GM21526 (cell line): ENCODE measurements around the gene UTP15.

Source experiments
- ATAC-seq: cut with Tn5 transposase; IDR thresholded peaks from one replicate; pipeline ENCODE4 v1.9.1; 2021; ENCODE audit warnings: moderate library complexity; ENCODE audit not compliant: unreplicated experiment, low FRiP score

UTP15 gene

DNA sequence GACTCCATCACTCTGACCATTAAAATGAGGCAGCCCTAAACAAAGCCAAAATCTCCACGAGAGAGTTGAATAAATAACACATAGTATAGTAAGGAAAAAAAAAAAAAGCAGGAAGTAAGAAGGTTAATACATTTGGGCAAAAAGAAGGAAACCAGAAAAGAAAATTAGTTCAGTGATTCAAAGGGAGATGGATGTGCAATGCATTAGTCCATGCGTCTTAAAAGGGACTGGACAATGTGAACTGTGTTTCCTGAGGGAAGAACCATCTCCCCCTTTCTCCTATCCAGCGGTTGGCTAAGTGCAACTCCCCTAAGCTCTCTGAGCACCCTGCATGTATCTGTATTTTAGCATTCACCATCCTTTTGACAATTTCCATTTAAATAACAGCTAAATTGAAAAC, 1.5 kb upstream of the UTP15 start:
- ATAC-seq = no peak

DNA sequence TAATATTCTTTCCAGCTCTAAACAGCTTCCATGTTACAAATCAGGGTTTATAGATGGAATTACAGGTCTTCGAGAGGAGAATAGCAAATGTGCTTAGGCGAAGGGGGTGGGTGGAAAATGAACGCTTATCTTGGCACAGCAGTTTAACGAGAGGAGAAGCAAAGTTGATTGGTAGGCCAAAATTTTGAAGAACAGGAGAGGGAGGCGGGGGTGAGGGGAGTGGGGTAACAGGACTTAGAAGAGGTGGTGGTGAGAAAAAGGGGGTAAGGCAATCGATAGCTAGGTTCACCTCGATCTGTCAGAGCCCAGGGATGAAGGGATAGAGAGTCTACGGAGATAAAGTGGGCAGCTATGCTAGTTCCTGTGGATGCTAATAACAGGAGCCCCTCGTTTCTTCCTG, 868 bp upstream of the UTP15 start:
- ATAC-seq = no peak

DNA sequence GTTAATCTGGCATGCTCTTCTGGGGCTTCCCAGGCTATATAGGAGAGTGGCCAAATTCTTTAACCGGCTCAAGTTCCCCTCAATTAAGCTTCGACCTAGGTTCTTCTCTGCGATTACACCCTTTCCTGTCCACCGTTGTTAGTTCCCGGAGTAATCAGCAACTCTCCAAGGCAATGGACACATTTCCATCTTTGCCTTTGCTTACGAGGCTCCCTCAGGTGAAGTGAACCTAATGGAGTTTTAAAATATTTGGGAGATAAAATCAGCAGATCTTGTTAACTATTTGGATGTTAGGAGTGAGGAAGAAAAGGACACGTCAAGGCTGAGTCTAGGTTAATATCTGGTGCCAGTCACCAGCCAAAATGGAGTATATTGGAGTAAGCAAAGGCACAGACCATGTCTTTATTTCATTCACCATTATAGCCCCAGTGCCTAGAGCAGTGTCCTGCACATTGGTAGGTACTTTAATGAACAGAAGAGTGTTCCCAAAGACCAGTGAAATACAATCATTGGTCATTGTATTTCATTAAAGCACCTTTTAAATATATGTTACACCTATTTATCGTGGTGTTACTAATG, 515 bp downstream of the UTP15 start:
- peak; percentile 18 for ATAC-seq

DNA sequence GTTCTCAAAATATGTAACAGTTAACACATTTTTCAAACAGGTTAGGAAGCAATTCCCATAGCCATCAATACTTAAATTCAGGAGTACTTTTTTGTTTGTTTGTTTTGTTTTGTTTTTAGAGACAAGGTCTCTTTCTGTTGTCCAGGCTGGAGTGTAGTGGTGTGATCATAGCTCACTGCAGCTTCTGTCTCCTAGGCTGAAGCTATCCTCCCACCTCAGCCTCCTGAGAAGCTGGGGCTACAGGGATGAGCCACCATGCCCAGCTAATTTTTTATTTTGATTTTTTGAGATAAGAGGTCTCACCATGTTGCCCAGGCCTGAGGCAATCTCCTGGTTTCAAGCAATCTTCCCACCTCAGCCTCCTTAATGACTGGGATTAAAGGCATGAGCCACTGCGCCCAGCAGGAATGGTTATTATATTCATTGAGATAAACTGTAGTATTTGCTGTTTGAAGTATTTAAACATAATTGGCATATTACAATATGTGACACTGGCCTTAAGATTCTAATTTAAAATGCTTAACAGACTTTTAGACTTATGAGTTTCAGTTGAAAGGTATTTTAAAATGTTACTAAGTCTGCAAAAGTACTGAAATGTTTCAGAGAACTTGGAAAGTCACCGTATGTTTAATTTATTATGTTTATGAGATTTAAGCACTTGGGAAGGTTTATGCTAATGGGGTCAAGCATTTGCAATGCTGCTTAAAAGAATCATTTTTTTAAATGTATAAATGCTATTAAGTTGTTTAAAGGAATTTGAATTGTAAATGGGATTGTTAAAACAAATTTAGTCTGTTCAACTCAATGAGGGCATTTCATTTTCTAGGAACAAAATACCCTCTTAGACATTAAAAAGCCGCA, 17.0 kb downstream of the UTP15 start:
- no peak for ATAC-seq

DNA sequence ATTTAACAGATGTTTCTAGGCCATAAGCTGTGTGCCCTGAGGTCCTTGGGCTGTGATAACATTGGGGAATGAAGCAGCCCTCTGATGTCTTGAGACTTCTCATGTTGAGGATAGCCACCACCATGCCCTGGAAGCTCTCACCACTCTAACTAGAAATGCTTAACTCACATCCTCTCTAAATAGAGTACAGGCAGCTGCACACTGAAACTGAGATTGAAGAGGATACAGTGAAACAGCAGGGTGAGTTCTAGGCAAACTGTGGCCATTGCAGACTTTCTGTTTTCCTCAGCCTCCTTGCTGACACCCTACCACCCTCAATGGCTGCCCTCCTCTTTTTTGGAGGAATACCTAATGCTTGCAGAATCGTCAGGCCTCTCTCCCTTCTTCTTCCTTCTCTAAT, 22.4 kb downstream of the UTP15 start:
- peak; percentile 57 for ATAC-seq

DNA sequence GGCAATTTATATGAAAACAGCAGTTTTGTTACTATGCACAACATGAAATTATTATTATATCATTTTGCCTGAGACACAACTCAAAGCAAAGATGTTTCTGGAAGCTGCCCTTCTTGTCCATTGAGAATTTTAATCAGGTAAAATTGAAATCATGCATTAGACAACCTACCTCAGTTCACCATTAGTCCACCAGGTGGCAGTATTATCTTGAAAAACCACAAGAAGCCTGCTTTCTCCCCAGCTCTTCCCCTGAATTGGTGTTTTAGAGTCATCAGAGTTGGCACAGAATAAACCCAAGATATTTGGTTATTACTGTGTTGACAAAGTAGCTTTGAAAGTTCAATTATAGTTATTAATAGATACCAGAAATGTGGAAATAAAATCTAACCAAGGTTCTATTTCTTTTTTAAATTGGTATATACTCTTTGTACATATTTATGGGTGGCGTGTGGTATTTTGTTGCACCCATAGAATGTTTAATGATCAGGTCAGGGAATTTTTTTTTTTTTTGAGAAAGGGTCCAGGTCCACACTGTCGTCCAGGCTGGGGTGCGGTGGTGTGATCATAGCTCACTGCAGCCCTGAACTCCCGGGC, 25.7 kb downstream of the UTP15 start:
- no peak for ATAC-seq

DNA sequence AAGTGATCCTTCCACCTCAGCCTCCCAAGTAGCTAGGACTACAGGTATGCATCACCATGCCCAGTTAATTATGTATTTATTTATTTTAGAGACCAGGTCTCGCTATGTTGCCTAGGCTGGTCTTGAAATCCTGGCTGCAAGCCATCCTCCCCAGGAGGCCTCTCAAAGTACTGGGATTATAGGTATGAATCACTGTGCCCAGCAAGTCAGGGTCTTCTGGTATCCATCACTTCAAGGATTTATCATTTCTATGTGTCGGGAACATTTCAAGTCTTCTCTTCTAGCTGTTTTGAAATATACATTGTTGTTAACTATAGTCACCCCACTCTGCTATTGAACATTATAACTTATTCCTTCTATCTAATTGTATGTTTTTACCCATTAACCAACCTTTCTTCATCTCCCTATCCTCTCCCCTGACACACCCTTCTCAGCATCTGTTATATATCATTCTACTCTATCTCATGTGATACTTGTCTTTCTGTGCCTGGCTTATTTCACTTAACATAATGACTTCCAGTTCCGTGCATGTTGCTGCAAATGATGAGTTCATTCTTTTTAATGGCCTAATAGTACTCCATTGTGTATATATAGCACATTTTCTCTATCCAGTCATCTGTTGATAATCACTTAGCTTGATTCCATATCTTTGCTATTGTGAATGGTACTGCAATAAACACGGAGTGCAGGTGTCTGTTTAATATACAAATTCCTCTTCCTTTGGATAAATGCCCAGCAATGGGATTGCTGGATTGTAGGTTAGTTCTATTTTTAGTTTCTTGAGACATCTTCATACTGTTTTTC, 26.4 kb downstream of the UTP15 start:
- ATAC-seq = no peak

DNA sequence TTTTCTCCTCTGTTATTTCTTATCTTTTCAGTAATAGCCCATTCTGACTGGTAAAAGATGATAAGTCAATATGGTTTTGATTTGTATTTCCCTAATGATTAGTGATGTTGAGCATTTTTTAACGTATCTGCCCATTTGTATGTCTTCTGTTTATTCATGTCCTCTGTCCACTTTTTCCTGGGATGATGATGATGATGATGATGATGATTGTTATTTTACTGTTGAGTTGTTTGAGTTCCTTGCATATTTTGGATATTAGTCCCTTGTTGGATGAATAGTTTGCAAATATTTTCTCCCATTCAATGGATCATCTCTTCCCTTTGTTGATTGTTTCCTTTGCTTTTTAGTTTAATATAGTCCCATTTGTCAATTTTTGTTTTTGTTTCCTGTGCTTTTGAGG, 27.0 kb downstream of the UTP15 start:
- ATAC-seq = no peak

DNA sequence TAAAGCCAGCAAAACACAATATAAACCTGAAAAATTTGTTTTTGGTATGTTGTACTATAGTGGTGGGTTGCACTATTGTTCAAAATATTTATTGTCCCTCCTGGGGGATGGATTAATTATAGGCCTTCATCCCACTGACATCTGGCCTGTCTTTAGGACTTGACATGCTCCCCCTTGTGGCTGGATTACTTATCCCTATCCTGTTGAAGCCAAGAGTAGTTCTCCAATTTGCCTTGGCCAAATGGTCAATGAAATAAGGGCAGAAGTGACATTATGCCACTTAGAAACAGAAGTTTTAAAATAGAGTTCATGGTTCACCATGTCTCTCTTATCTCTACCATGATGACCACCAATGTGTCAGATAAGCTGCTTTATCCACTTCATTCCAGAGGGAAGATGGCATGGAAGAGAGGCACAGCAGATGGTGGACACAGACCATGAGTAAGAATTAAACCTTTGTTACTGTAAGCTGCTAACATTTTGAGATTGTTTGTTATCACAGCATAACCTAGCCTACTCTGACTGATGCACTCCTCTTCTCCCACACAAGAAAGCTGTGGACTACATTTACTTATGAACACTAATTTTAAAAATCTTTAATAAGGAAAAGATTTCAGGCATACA, 31.3 kb downstream of the UTP15 start:
- no peak for ATAC-seq

DNA sequence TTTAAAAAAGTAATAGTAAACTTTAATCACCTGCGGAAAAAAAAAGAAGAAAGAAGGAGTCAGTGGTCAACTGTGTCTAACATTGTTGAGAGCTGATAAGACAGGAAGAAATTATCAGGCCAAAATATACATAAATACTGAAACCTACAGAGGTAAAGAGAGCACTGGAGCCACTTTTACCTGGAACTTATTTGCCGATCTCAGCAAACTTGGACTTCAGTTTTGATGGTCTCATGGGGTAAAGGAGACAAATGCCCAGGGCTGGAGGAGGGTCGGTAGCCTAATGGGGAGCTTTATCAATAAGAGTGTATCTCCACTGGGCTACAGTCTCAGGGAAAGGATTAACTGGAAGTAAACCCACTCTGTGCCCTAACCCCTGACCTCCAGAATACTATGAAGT, 33.8 kb downstream of the UTP15 start:
- ATAC-seq = no peak

DNA sequence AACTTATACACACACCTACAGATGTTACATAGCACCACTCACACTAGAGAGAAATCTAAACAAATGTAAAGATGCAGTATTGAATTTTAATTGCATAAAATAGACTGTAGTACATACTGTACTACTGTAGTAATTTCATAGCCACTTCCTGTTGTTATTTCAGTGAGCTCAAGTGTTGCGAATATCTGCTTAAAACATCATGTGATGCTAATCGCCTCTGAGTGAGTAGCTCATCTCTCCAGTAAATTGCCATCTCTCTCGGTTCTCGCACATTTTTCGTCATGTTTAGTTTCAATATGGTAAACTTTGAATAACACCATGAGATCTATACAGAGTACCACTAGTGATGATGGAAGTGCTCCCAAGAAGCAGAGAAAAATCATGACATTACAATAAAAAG, 38.5 kb downstream of the UTP15 start:
- no peak for ATAC-seq

DNA sequence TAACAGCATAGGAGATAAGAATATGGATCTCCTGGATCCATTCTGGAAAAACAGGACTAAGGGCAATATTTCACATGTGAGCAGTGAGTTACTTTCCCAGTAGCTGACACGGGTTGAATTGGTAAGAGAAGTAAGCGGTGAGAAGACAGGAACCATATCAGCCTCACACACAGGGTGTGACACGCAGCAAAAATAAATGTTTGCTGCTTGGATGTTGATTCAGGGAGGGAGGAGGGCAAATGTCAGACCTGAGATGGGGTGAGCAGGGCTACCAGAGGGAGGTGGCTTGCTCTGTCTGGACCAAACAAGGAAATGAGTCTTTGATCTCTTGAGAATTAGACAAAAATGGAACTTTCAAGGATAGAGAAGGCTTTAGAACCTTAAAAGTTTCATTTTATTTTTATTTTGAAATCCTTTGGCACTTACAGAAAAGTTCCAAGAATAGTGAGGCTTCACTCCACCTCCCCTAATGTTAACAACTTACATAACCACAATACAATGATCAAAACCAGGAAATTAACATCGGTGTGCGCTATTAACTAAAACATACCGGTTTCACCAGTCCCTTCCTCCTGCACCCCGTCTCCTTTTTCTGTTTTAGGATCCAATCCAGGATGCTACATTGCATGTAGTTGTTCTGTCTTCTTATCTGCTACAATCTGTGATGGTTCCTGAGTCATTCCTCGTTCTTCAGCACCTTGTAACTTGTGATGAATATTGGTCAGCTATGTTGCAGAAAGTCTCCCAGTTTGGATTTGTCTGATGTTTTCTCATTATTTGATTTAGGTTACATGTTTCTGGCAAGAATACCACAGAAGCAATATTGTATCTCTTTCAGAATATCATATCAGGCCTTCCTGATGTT, 39.9 kb downstream of the UTP15 start:
- ATAC-seq = no peak

DNA sequence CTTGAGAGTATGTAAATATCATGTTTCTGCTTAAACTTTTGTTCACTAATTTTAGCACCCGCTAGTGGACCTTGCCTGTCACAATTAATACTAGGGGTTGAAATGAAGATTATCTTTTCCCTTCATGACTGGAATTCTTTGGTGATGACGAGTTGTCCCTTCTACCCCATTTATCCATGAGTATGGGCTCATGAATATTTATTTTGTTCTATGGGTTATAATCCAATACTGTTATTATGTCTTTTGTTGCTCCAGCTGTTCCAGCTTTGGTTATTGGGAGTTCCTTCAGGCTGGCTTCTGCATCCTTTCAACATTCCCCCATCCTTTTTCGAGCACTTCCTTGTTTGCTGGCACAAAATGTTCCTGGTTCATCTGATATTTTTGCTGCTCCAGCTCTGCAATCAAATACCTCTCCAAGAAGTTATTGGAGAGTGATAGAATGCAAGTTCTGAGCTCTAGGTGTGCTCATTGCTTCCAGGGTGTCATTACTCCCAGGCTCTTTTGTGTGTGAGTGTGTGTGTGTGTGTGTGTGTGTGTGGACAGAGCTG, 40.7 kb downstream of the UTP15 start:
- no peak for ATAC-seq

DNA sequence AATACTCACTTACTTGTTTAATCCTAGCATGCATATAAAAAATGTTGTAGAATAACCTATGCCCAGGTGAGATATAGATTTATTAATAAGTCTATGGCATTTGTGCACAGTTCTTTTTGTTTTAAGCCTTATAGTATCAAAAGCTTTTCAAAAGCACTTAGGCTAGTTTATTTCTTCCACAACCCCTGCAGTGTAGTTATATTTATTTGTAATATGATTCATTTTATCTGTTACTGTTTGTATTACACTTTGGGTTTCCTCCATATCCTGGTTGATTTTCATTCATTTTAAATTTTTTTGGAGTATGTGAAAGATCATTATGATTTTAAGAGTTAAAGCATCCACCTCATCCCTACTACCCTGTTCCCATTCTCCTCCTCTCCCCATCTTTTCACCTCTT, 41.7 kb downstream of the UTP15 start:
- no peak for ATAC-seq

DNA sequence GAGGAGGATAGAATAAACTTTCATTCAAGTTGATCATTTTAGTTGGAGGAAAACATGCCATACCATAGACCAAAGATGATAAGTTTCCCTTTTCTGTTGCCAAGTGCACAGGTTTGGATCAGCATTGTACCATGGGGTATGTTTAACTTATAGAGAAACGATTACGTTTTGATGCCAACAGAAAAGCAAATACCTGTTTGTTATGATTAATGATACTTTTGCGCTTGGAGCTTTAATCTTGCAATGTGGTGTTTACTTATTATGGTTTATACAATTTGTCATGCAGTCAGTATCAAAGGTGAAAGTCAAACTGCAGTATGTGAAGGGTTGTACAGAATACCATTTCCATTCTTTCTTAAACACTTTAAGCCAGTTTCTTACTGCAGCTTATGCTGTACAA, 47.3 kb downstream of the UTP15 start:
- no peak for ATAC-seq

DNA sequence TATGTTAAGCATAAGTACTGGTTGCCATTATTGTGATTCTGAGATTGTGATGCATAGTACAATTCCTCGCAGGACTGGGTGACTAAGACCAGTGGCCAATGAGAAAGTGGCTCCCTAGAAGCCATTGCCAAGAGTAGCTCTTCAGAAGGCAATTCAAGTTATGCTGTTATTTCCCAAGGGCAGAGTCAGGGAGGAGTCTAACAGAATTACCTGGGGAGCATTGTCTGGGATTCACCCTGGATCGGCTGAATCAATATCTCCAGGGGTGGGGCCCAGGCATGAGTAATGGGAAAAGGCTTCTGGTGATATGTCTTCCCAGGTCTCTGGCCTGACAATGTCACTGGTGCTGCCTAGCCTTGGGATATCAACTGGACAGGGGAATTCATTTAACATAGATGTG, 49.5 kb downstream of the UTP15 start:
- no peak for ATAC-seq

DNA sequence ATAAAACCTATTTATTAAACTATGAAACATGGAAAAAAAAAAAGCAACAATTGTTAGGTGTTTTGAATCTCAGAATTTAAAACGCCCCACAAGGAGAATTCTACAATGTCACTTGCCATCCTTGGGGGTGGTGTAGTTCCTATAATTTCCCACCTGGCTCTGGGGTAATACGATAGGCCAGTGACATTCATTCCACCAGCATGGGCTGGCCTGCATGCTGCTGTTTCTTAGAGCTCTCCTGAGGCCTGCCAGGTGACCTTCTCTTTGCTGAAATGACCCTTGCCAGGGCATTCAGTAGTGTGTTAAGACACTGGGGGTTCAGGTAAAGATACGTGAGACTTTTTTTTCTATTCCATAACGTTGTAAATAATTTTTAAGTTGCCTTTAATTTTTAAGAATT, 50.4 kb downstream of the UTP15 start:
- ATAC-seq = no peak

DNA sequence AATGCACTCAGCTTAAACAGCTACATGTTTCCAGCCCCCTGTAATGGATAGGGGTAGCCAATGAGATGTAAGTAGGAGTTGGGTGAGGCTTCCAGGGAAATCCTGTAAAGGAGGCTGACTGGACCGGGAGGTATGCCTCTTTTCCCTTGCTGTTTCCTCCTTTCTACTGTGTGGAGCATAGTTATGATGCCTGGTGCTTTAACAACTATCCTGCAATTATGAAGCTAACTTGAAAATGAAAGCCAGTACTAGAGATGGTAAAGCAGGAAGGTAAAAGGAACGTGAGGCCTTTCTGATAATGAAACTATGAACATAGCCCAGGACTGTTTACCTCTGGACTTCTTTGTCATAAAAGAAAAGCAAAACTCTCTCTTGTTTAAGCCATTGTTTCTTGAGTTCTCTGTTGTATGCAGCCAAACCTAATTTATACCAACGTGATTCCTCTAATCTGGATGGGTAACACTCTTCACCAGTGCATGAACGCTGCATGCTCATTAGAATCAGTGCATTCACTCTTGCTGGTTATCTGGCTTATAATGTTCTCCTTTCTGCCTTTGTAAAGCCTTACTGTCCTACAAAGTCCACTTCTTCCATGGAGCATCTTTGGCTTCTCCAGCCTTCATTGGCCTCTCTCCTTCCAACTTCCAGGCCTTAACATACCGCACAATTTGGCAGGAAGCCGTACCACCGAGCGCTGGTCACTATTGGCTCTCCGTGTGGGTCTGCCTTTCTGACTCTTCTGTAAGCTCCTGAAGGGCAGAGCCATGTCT, 52.2 kb downstream of the UTP15 start:
- ATAC-seq = no peak
